Activated CD4-positive, CD25-positive, alpha-beta regulatory T cell treated with anti-CD3 and anti-CD28 coated beads, Interleukin-2, amount 50 U/mL, for 72 hours (primary cell): Measurements from ENCODE around the gene CSNK1E.

Experiments
- DNase-seq: peaks from one replicate; pipeline ENCODE4 v3.0.0; 2021

CSNK1E gene

GRCh38 chr22:38305471-38306448, 11.5 kb downstream of the CSNK1E start:
- no peak for DNase-seq

- DNase-seq = no peak
Measured at GRCh38 chr22:38304526-38304925, 12.7 kb downstream of the CSNK1E start.

GRCh38 chr22:38303974-38304373, 13.3 kb downstream of the CSNK1E start:
- no peak for DNase-seq

GRCh38 chr22:38302906-38303305, 14.3 kb downstream of the CSNK1E start:
- DNase-seq = no peak

DNA sequence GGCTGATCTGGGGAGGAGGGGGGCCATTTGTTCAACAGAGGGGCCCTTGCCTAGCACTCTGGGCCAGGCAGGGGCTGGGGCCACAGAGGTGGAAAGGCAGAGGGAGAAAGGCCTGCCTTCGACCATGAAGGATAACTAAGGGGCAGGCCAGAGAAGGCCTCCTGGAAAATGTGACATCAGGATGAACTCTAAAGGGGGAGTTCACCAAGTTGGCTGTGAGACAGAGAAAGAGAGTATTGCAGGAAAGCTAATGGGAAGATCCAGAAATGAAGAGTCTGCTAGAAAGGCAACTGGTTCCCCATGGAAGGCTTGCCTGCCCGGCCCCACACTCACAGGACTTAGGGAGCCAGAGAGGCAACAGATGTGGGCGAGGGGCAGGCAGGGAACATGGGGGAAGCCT, 16.3 kb downstream of the CSNK1E start:
- no peak for DNase-seq

DNA sequence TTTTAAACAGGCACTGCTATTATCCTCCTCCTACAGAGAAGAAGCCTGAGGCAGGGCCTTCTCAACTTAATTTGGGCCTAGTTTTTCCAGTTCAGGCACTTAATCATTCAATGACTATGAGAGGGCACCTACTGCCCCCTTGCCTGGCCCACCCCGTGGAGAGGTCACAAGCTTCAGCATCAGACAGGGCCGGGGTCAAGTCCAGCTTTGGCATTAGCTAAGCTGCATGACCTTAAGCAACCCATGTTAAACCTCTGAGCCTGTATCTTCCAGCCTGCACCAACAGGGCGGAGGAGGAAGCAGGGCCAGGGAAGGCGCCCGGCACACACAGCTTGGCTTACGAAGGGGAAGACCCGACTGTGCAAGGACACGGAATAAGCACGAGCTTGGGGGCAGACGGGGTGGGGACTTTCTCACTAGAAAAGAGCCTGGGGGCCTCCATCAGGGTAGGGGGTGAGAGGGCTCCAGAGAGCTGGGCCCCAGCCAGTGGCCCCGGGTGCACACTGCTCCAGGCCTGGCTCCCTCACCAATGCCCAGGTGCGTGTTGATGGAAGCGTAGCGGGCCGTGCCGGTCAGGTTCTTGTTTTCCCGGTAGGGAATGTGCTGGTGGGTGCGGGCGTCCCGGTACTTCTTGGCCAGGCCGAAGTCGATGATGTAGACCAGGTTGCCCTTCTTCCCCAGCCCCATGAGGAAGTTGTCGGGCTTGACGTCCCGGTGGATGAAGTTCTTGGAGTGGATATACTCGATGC, 16.9 kb downstream of the CSNK1E start:
- DNase-seq = no peak

GRCh38 chr22:38299770-38300102, 17.5 kb downstream of the CSNK1E start:
- DNase-seq = no peak

DNA sequence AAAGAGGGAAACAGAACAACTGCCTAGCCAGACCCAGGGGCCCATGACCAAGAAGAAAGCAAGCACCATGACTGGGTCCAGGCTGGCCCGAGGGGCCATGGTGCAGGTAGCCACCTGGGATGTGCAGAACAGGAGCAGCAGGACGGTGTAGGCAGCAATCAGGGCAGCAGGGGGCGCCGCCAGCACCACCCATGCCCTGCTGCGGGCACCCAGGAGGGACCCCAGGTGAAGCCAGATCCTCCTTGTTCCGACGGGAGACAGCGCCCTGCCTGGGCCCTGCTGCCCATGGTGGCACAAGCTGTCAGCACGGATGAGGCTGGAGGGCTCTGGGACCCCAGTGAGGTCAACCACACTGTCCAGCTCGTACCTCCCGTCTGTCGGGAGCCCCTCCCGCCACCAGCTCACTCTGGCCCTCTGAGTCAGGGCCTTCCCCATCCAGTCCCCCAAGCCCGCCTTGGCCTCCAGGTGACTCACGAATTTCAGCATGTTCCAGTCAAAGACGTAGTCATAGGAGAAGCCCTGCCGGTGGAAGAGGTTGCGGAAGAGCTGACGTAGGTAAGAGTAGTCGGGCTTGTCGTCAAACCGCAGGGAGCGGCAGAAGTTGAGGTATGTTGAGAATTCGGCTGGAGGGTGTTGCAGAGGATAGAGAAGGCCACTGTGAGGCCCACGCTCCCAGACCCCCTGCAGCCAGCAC, 18.8 kb downstream of the CSNK1E start:
- DNase-seq = peak; percentile 52

- no peak for DNase-seq
Measured at GRCh38 chr22:38296372-38296771, 20.9 kb downstream of the CSNK1E start.

GRCh38 chr22:38295863-38296262, 21.4 kb downstream of the CSNK1E start:
- no peak for DNase-seq

DNA sequence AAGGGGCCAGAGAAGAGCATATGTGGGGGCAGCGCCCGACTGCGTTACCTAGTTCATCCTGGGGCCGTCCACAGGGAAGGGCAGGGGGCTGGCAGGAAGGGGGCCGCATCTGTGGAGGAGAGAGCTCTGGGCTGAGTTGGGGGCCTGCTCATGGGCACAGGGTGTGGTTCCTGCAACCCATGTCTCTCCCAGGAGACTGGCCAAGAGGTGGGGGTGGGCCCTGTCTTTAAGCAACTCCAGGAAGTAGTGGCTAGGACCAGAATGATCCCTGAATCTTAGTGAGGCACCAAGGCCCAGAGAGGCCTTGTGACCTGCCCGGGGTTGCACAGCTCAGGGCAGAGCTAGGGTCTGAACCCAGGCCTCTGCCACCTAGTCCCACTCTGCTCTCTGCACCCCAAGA, 21.9 kb downstream of the CSNK1E start:
- no peak for DNase-seq

DNA sequence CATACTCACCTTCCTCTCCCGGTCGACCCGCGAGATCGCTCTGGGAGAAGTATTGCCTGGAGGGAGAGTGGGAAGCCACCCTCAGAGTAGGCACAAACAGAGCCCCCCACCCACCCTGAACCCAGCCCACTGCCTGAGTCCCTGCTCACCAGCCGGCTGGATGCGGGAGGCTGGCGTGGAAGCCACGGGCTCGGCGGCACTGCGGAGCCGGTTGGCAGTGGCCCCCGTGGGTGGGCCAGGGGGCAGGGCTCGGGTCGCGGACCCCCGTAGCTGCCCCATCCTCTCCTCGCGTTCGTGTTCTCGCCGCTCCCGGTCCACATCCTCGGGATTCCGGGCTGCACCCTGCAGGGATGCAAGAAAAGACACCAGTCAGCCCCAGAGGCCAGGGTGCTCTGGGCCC, 23.0 kb downstream of the CSNK1E start:
- DNase-seq = no peak

- no peak for DNase-seq
Measured at GRCh38 chr22:38292694-38293093, 24.5 kb downstream of the CSNK1E start.

DNA sequence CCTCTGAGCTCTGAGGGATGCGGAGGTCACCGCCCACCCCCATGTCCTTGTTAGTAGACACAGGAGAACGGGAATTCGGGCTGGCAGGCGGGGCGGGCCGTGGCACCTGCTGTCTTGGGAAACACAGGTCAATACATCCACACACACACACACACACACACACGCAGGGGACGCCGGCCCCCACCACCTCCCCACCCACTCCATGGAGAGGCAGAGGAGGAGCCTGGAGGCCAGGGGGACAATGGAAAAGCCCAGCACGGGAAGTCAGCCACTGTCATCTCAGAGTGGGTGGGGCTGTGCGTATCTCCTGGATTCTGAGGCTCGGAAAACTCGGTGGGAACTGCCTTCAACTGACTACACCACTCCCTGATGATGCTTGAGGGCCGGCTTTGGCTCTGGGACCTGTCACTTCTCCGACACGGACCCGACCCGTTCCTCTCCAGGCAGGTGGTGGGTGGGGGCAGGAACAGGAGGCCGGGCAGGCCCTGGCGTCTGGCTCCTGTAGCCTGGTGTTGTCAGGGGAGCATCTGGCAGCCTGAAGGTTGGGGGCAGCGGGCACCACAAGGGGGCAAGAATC, 25.9 kb downstream of the CSNK1E start:
- no peak for DNase-seq

GRCh38 chr22:38290347-38290746, 26.9 kb downstream of the CSNK1E start:
- DNase-seq = no peak

DNA sequence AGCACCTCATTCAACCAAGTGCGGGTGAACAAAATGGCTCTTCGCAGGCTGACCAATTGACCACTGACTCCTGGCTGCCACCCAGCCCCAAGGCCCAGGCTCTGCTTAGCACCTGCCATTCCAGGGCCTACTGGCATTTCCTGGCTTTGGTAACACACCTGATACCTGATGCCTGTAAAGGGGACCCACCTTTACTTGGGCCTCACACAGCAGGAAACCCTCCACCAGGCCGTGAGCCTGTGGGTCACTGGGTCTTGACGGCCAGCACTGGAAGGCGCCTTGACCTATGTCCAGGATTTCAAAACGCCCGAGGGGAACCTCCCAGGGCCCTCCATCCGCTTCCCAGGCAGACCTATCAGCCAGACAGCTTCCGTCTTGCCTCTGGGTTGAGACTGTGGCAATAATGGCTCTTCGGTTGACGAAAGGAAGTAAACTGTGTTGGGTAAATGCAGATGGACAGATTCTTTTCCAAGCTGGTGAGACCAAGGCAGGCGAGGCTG, 27.6 kb downstream of the CSNK1E start:
- no peak for DNase-seq

- DNase-seq = no peak
Measured at GRCh38 chr22:38286915-38287669, 30.1 kb downstream of the CSNK1E start.

DNA sequence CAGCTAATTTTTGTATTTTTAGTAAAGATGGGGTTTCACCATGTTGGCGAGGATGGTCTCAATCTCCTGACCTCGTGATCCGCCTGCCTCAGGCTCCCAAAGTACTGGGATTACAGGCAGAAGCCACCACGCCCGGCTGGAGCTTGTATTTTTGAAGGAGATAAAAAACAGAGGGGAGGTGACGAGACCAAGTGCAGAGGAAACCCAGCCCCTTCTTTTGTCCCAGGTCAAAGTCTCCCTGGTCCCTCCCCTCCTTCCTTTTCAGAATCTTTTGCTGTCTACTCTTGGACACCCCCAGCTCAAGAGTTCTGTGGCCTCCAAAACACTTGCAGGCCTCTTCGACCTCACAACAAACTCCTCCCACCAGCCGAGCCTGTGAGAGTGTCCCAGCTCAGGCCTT, 32.2 kb downstream of the CSNK1E start:
- DNase-seq = no peak

- no peak for DNase-seq
Measured at GRCh38 chr22:38284042-38284402, 33.2 kb downstream of the CSNK1E start.

DNA sequence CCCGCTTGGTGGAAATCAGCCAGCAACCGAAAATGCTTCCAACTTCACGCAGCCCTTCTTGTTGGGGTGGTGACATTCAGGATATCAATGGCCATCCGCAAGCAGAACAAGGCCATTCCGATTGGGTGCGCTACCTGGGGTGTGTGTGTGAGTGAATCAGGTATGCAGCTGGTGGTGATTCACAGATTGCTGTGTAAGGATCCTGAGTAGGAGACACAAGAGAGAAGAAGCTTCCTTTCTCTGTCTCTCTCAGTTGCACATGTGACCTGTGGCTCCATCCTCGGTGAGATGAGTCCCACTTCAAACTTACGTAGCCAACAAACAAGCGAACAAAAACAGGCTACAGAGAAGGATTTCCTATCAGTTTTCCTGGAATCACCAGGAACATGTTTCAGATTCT, 34.8 kb downstream of the CSNK1E start:
- no peak for DNase-seq

- no peak for DNase-seq
Measured at GRCh38 chr22:38276166-38276565, 41.1 kb downstream of the CSNK1E start.

GRCh38 chr22:38273135-38273826, 44.0 kb downstream of the CSNK1E start:
- peak; percentile 41 for DNase-seq
